Endometrial microvascular endothelial cells (primary cell): ENCODE measurements around the gene ARHGAP24. TPM values are rescaled to one million over a fixed set of nuclear protein-coding genes. Genes with fewer than 3 reads are reported as not detected.
"Not testable (repeated sequence)": the region's sequence is repeated elsewhere in the genome, so short reads cannot be mapped to it uniquely, and the experiment has no call there.

Source experiments
- in situ Hi-C: cut with HindIII; loops from 2 replicates; pipeline ENCODE4 v1.10.0; 2017; ENCODE audit warnings: low sequenced_read_pairs, low pct_unique_long_range_greater_than_20kb; ENCODE audit errors: inconsistent ontology term
- total RNA-seq: library from RNA; depleted of rRNA; stranded (reverse); fragments of >200 nt; gene quantifications from one replicate; pipeline ENCODE4 v1.2.3, GENCODE V29; 2015; ENCODE audit errors: inconsistent ontology term

ARHGAP24 gene
- total RNA-seq, 1 donor from 2014 or later = 93.0 TPM

DNA sequence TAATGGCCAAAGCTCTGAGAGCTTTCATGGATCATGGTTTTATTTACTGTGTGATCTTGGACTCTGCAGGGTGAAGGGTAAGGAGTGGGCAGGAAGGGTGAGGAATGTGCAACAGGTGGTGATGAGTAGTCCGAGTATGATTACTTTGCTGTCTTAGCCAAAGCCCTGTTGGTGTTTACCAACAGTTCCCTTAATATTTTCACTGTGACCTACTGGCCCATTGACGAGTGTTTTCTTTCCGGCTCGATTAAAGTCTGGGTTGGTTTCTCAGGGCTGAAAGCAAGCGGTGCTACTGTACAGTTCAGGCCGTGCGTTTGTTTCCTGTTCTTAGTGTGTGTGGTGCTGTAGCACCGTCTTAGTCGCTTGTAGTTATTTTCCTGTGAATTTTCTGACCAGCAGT is 2.6 kb downstream of the ARHGAP24 start:
- in situ Hi-C loops = no loop called here

DNA sequence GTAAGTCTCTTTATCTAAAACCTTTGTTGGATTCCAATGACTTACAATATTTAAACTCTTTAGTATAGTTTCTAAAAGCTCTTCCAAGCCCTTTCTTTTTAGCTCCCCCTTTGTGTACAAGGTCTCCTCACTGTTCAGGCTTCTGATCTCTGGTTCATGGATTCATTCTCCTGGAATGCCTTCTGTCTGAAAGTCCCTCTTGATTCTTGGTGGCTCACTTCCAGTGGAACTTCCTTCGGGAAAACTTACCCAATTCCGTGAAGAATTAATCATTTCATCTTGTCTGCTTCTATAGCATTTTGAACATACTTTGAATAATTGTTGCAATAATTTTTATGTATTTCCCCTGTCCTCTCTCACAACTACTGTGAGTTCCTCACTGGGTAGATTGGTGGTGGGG is 3.6 kb downstream of the ARHGAP24 start:
- in situ Hi-C loops = no loop called here

DNA sequence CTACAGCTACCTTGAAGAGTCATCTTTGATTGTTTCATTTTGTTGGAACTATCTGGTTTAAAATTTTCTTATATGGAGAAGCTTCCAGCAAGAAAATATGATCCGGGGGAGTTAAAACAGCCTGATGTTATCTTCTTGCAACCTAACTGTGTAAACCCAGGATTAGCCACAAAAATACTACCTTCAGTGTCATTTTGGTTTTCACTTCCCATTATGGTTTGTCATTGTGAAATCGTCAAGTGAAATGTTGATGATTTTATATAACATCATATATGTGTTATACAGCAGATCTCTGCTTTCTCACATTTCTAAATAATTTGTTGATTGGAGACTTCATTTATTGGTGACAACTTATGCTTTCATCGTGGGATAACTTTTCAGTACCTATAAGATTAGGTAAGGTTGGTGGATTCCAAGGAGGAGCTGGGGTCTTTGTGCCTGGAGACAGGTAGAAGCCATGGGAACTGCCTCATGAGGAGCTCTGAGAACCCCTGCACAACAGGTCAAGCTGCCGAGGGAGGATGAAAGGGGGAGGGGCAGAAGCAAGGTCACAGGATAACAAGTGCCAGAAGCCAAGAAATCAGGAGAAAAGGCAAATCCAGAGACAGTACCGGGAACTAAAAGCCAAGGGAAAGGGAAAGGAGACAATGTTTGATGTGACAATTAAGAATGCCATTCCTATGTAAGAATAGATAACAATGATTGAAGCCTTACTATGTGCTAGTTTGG is 7.2 kb downstream of the ARHGAP24 start:
- in situ Hi-C loops = no loop called here

DNA sequence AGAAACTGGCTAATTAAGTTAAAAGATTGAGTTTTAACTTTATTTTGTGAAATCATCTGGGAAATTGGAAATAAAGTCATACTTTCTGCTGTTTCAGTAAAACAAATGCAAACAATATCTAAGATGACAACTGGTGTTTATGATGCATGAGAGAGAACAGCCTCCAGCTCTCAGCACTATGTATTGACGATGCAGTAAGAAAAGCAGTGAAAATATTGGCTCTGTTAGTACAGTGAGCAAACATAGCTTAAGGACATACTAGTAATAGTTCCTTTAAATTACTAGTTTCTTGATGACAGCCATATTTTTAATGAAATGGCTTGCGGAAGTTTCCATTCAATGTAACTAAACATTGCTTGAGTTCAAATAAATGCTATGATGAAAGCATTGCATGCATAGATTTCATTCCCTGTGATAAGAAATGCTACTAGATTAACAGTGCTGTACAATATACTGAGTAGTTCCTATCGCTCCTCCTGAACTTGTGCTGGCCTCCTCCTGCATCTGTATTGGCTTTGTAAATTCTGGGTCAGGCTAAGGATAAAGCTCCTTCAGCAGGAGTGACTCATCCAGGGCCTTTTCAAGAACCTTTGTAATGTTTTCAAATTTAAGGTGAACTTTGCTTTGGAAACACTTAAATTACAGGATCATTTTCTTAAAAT is 11.6 kb downstream of the ARHGAP24 start:
- in situ Hi-C loops = no loop called here

GRCh38 chr4:85488416-85488815 is 13.5 kb downstream of the ARHGAP24 start:
- in situ Hi-C loops = no loop called here

DNA sequence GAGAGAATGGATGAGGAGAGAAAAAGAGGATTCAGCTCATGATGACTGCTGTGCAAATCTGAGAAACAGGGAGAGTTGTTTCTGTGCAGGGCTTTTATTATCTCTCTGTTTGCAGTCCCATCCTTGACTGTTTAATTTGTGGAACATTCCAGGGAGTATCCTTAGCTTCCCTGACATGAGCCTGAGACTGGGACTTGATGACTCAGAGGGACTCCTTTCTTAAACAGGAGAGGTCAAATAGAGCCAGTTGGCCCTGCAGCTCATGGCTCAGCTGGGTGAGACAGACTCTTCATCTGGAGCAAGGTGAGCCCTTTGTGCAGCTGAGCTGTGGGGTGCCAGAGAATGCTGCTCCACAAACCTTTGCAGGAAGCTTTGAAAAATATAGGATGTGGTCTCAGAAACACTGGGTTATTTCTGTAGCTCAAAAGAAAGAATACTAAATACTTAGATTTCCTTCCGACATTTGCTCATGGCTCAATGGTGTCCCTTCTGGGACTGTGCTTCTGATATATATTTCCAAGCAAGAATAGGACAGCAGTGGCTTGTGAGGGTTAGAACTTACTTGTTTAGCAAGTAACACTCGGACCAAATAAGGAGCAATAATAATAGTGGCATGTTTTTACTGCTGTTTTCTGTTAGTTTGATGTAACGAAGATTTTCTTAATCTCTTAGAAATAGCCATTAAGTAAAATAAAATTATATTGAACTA is 14.5 kb downstream of the ARHGAP24 start:
- in situ Hi-C loops = no loop called here

DNA sequence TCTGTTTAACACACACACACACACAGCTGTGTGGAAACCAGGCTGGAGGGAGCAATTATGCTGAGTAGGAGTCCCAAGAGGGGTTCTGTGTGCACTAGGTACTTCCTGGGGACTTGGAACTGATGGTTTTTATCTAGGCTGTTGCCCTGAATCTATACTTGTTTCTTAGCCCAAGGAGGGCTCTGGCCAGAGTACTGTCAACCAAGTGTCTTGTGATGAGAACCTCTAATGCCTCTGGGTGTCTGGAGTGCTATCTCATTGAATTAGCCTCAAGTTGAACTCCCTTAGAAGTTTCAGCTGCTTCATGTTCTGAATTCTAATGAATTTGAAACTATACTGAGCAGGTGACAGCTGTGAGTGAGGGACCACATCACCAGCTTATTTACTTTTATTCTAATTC is 16.6 kb downstream of the ARHGAP24 start:
- in situ Hi-C loops = no loop called here

DNA sequence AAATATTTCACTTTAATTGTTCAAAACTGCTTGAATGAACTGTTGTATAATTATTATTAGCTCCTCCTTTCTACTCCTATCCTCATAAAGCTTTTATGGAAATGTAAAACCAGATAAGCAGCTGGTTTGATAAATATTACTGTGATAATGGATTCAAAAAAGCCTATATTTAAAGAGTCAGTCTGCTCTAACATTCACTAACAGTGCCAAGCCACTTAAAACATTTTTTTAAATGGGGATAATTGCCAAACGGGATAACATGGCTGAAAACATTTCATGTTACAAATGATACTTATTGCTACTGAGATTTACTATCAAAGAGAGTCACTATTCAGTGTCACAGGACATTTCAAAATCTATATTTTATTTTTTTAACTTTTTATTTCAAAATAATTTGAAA is 17.4 kb downstream of the ARHGAP24 start:
- in situ Hi-C loops = no loop called here

GRCh38 chr4:85495621-85496020 is 20.7 kb downstream of the ARHGAP24 start:
- in situ Hi-C loops = no loop called here

- in situ Hi-C loops = no loop called here
These were observed 21.3 kb downstream of the ARHGAP24 start for GRCh38 chr4:85496126-85496849.

- in situ Hi-C loops = no loop called here
These were observed 22.0 kb downstream of the ARHGAP24 start for GRCh38 chr4:85496933-85497332.

- in situ Hi-C loops = no loop called here
These were observed 23.3 kb downstream of the ARHGAP24 start for GRCh38 chr4:85498068-85498733.

GRCh38 chr4:85499573-85499972 is 24.6 kb downstream of the ARHGAP24 start:
- in situ Hi-C loops = no loop called here

- in situ Hi-C loops = no loop called here
These were observed 25.3 kb downstream of the ARHGAP24 start for GRCh38 chr4:85500110-85500867.

- in situ Hi-C loops = not testable (repeated sequence)
These were observed 26.2 kb downstream of the ARHGAP24 start for GRCh38 chr4:85501145-85501544.

- in situ Hi-C loops = no loop called here
These were observed 33.7 kb downstream of the ARHGAP24 start for GRCh38 chr4:85508654-85509053.

GRCh38 chr4:85509882-85510631 is 35.1 kb downstream of the ARHGAP24 start:
- in situ Hi-C loops = no loop called here

DNA sequence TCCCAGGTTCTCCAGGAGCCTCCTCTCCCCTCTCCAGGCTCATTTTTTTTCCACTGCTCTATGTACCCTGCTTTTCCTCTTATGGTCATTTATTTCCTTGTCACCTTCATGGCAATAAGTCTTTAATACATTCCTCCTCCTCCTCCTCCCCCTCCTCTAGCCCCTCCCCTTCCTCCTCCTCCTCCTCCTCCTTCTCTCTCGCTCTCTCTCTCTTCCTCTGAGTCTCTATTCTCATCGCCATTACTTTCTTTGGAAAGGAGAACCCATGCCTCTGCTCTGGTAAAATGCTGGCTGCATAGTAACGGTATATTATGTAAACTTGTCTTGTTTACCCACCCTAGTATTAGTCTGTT is 35.7 kb downstream of the ARHGAP24 start:
- in situ Hi-C loops = no loop called here
